Neural cell (in vitro differentiated cells): ENCODE data around the gene ACTA2. TPM values are rescaled to one million over a fixed set of nuclear protein-coding genes. Genes with fewer than 3 reads are reported as not detected.

Experiments
- H2AFZ ChIP-seq: fragments of 200-600, 300-800 bp; sonication (generic), shearing (Covaris generic); 2 replicates; pipeline ENCODE4 v1.6.0; 2014; ENCODE audit warnings: low read depth, mild to moderate bottlenecking, antibody characterized with exemption, low read length, moderate library complexity
- H3F3A ChIP-seq: fragments of 200-600 bp; shearing (Covaris generic); 2 replicates; pipeline ENCODE4 v1.6.1; 2016; ENCODE audit warnings: mild to moderate bottlenecking, moderate library complexity, mixed read lengths, antibody characterized with exemption, low read length; ENCODE audit not compliant: insufficient read depth, poor library complexity, severe bottlenecking
- H3K27ac ChIP-seq: fragments of 200-600, 300-800 bp; sonication (generic), shearing (Covaris generic); 2 replicates; pipeline ENCODE4 v1.5.1; 2014; ENCODE audit warnings: mild to moderate bottlenecking, low read length, moderate library complexity
- H3K27me3 ChIP-seq: fragments of 300-800, 200-600 bp; sonication (generic), shearing (Covaris generic); 2 replicates; pipeline ENCODE4 v1.6.0; 2014; ENCODE audit warnings: mild to moderate bottlenecking, low read depth, low read length, moderate library complexity; ENCODE audit not compliant: insufficient read depth
- H3K36me3 ChIP-seq: fragments of 300-800, 200-600 bp; sonication (generic), shearing (Covaris generic); 2 replicates; pipeline ENCODE4 v1.5.1; 2014; ENCODE audit warnings: mild to moderate bottlenecking, antibody characterized with exemption, low read length, moderate library complexity; ENCODE audit not compliant: insufficient read depth
- H3K4me2 ChIP-seq: fragments of 300-800, 200-600 bp; sonication (generic), shearing (Covaris generic); 2 replicates; pipeline ENCODE4 v1.6.0; 2014; ENCODE audit warnings: mild to moderate bottlenecking, low read length
- H3K4me3 ChIP-seq: fragments of 300-800, 200-600 bp; sonication (generic), shearing (Covaris generic); 2 replicates; pipeline ENCODE4 v1.5.1; 2014; ENCODE audit warnings: mild to moderate bottlenecking, low read length, moderate library complexity
- H3K79me2 ChIP-seq: fragments of 200-600 bp; shearing (Covaris generic); replicated peaks from 2 replicates; pipeline ENCODE4 v1.6.0; 2014; ENCODE audit warnings: mild to moderate bottlenecking, low read length, moderate library complexity; ENCODE audit not compliant: insufficient read depth
- H3K9ac ChIP-seq: fragments of 300-800, 200-600 bp; sonication (generic), shearing (Covaris generic); 2 replicates; pipeline ENCODE4 v1.6.1; 2016; ENCODE audit warnings: mild to moderate bottlenecking, low read length, mixed read lengths
- H3K9me2 ChIP-seq: fragments of 200-600 bp; shearing (Covaris generic); 2 replicates; pipeline ENCODE4 v1.6.1; 2016; ENCODE audit warnings: mild to moderate bottlenecking, low read length, mixed read lengths; ENCODE audit not compliant: insufficient read depth
- H3K9me3 ChIP-seq: fragments of 200-600, 300-800 bp; sonication (generic), shearing (Covaris generic); 2 replicates; pipeline ENCODE4 v1.6.1; 2016; ENCODE audit warnings: mild to moderate bottlenecking, mixed run types, low read length, moderate library complexity, mixed read lengths
- H4K20me1 ChIP-seq: fragments of 200-600 bp; shearing (Covaris generic); 2 replicates; pipeline ENCODE4 v1.6.1; 2016; ENCODE audit warnings: mild to moderate bottlenecking, mixed run types; ENCODE audit not compliant: insufficient read depth
- CTCF ChIP-seq: fragments of 450-650 bp; IDR thresholded peaks from 2 replicates; pipeline ENCODE4 v1.5.1; 2014; ENCODE audit warnings: antibody characterized with exemption, mild to moderate bottlenecking, moderate library complexity; ENCODE audit not compliant: poor library complexity, severe bottlenecking
- EP300 ChIP-seq: fragments of 450-650 bp; conservative IDR thresholded peaks from 2 replicates; pipeline ENCODE4 v1.6.1; 2014; ENCODE audit warnings: antibody characterized with exemption, mild to moderate bottlenecking, moderate library complexity; ENCODE audit not compliant: poor library complexity, severe bottlenecking
- EZH2 ChIP-seq: fragments of 200-600, 300-800 bp; shearing (Covaris generic), sonication (generic); IDR thresholded peaks from 2 replicates; pipeline ENCODE4 v1.6.1; 2014; ENCODE audit warnings: antibody characterized with exemption, low read length, borderline replicate concordance, mild to moderate bottlenecking; ENCODE audit not compliant: insufficient read depth, poor library complexity, severe bottlenecking
- MXI1 ChIP-seq: fragments of 450-650 bp; conservative IDR thresholded peaks from 2 replicates; pipeline ENCODE4 v1.6.1; 2014; ENCODE audit warnings: antibody characterized with exemption, mild to moderate bottlenecking; ENCODE audit not compliant: poor library complexity, severe bottlenecking
- POLR2AphosphoS5 ChIP-seq: IDR thresholded peaks from 2 replicates; pipeline ENCODE4 v1.6.1; 2012
- RAD21 ChIP-seq: fragments of 450-650 bp; conservative IDR thresholded peaks from 2 replicates; pipeline ENCODE4 v1.6.1; 2014; ENCODE audit warnings: antibody characterized with exemption, mild to moderate bottlenecking, moderate library complexity
- REST ChIP-seq: IDR thresholded peaks from 2 replicates; pipeline ENCODE4 v1.6.1; 2012; ENCODE audit warnings: borderline replicate concordance
- SMC3 ChIP-seq: fragments of 450-650 bp; conservative IDR thresholded peaks from 2 replicates; pipeline ENCODE4 v1.6.1; 2014; ENCODE audit warnings: antibody characterized with exemption, mild to moderate bottlenecking, moderate library complexity; ENCODE audit not compliant: poor library complexity
- TAF1 ChIP-seq: IDR thresholded peaks from 2 replicates; pipeline ENCODE4 v1.6.1; 2012; ENCODE audit warnings: low read depth
- polyA plus RNA-seq: library from polyadenylated mRNA; depleted of rRNA; stranded (reverse); fragments of >200 nt; gene quantifications from 2 replicates; pipeline ENCODE4 v1.2.3, GENCODE V29; 2014

Gene ACTA2
- polyA plus RNA-seq, 1 donor from 2014 or later = 0.53 TPM

- H3K79me2 ChIP-seq = no peaks in the 10 kb centered on the region
- no peaks in the 10 kb centered on the region for H3F3A ChIP-seq
- no peaks in the 10 kb centered on the region for H3K27me3 ChIP-seq
- H2AFZ ChIP-seq = no peak overlapping the region
- H3K4me3 ChIP-seq = no peak overlapping the region
- H3K36me3 ChIP-seq = no peaks in the 10 kb centered on the region
- H4K20me1 ChIP-seq = no peaks in the 10 kb centered on the region
- H3K9me2 ChIP-seq = no peaks in the 10 kb centered on the region
- no peak overlapping the region for H3K9ac ChIP-seq
- H3K27ac ChIP-seq = no peak overlapping the region
- no peak overlapping the region for H3K4me2 ChIP-seq
- no peaks in the 10 kb centered on the region for H3K9me3 ChIP-seq
- no peak for TF ChIP-seq TAF1
- TF ChIP-seq CTCF = no peak
- no peak for TF ChIP-seq MXI1
- TF ChIP-seq REST = no peak
- no peak for TF ChIP-seq EP300
- TF ChIP-seq SMC3 = no peak
- no peak for TF ChIP-seq EZH2
Measured at GRCh38 chr10:88926566-88927415, 25.8 kb downstream of the ACTA2 start.

- no peak overlapping the region for H3K27ac ChIP-seq
- no peak overlapping the region for H3K4me3 ChIP-seq
- H3K9me2 ChIP-seq = no peaks in the 10 kb centered on the region
Measured at GRCh38 chr10:88923520-88923919, 29.1 kb downstream of the ACTA2 start.

More at GRCh38 chr10:88923520-88923919, 29.1 kb downstream of the ACTA2 start:
- no peaks in the 10 kb centered on the region for H3F3A ChIP-seq
- TF ChIP-seq POLR2AphosphoS5 = no peak
- TF ChIP-seq REST = no peak
- TF ChIP-seq TAF1 = no peak
- no peak for TF ChIP-seq MXI1
- no peak for TF ChIP-seq RAD21
- no peak for TF ChIP-seq SMC3
- H3K27me3 ChIP-seq = no peaks in the 10 kb centered on the region
- no peak overlapping the region for H3K9ac ChIP-seq
- H4K20me1 ChIP-seq = no peaks in the 10 kb centered on the region
- H2AFZ ChIP-seq = no peak overlapping the region
- H3K9me3 ChIP-seq = no peaks in the 10 kb centered on the region
- H3K36me3 ChIP-seq = peaks cover 4% of the 10 kb centered on the region
- no peaks in the 10 kb centered on the region for H3K79me2 ChIP-seq
- no peak overlapping the region for H3K4me2 ChIP-seq
